T-helper 2 cell treated with Interferon-gamma antibody and Interleukin-4, amounts not matched to agents 100 ng/mL and 5 ng/mL, for 36 hours (primary cell): Measurements from ENCODE around the gene CST11. TPM values are rescaled to one million over a fixed set of nuclear protein-coding genes. Genes with fewer than 3 reads are reported as not detected.

Experiments
- total RNA-seq: library from RNA; stranded (reverse); gene quantifications from 2 replicates; pipeline ENCODE4 v1.2.3, GENCODE V29; 2022

CST11 gene
- total RNA-seq, 1 donor from 2014 or later = not detected

Other genes with a start within 250 kb of the CST11 start
- 34.2 and 35.1 TPM in 2 replicates for gene NXT1, start 102.1 kb downstream of the CST11 start, total RNA-seq
- 14.3 and 15.1 TPM in 2 replicates for gene GZF1, start 90.7 kb downstream of the CST11 start, total RNA-seq
- gene NAPB, start 31.4 kb downstream of the CST11 start, total RNA-seq = 11.9 and 12.2 TPM in 2 replicates
- not detected in 2 replicates for gene CSTL1, start 13.2 kb downstream of the CST11 start, total RNA-seq
- gene CST8, start 38.2 kb upstream of the CST11 start, total RNA-seq = not detected in 2 replicates
- gene CST9L, start 115.6 kb upstream of the CST11 start, total RNA-seq = not detected in 2 replicates
- gene CST9, start 153.0 kb upstream of the CST11 start, total RNA-seq = not detected in 2 replicates
- gene CST3, start 185.1 kb upstream of the CST11 start, total RNA-seq = 1.8 and 2.5 TPM in 2 replicates
- not detected in 2 replicates for gene CST4, start 236.2 kb upstream of the CST11 start, total RNA-seq